Heart left ventricle (tissue), 13 donors: ENCODE results near the gene NKX2-1.

Experiments
- POLR2A ChIP-seq, 2 donors: fragments of 450-650 bp; IDR thresholded peaks; one replicate each; pipeline ENCODE4 v1.6.1; 2017; ENCODE audit warnings: antibody characterized with exemption in 2 of 2, mild to moderate bottlenecking in 2 of 2, moderate library complexity in 2 of 2
- TF ChIP-seq, protein P1 (sequence below), 12 donors: fragments of 200-600 bp; sonication (generic) in 4 of 12; IDR thresholded peaks; one replicate each; pipeline versions ENCODE4 v1.5.0 to v1.8.0; 2018 to 2022; ENCODE audit warnings: antibody characterized with exemption in 12 of 12, mild to moderate bottlenecking in 5 of 12
- donor health status: ischemic (EF 13 %, LVEDD 7.1; RV severe dilation, severe dysfunction).
- donor health status: DM: no; HTN: yes; CAD: no.
- donor health status: DM: no; HTN: no; CAD: no.
- donor health status: ischemic (EF 25% LVEDD 6.9; RV normal size, moderate dysfunction).
- donor health status: ischemic (EF 25% LVEDD 5.7; RV mildly dilated, moderate dysfunction).
- donor health status: ischemic (EF 35%, LVEDD 5.7; RV mildly dilated, moderate dysfunction).
- donor health status: nonischemic (EF 11% LVEDD 7.7; RV severe dilation, severe dysfunction).
- donor health status: DM: yes; HTN: yes; CAD: no.
- donor health status: PGD.
- donor health status: ischemic (EF 29% LVEDD 5.4; RV normal size, mild dysfunction).
- donor health status: nonischemic (EF 23%, LVEDD 6.1; RV moderate dilation, normal function).

DNA sequence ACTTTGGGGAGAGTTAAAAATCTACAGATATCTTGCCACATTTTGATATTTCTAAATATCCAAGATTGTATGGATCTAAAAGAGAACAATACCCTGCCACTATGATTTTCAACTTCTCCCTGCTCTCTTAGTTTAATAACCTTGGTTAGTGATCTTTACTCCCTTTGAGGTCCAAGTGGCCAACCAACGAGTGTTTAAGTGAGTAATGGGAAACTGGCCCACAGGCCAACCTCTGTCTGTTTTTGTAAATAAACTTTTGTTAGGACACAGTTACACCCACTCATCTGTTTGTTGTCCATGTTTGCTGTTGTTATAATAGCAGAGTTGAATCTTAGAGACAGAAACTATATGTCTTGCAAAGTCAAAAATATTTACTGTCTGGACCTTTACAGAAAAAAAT lies 30.9 kb upstream of the NKX2-1 start:
- TF ChIP-seq, protein P1, sequence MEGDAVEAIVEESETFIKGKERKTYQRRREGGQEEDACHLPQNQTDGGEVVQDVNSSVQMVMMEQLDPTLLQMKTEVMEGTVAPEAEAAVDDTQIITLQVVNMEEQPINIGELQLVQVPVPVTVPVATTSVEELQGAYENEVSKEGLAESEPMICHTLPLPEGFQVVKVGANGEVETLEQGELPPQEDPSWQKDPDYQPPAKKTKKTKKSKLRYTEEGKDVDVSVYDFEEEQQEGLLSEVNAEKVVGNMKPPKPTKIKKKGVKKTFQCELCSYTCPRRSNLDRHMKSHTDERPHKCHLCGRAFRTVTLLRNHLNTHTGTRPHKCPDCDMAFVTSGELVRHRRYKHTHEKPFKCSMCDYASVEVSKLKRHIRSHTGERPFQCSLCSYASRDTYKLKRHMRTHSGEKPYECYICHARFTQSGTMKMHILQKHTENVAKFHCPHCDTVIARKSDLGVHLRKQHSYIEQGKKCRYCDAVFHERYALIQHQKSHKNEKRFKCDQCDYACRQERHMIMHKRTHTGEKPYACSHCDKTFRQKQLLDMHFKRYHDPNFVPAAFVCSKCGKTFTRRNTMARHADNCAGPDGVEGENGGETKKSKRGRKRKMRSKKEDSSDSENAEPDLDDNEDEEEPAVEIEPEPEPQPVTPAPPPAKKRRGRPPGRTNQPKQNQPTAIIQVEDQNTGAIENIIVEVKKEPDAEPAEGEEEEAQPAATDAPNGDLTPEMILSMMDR (IDR thresholded peaks at IDR 0.05), result no peak
- TF ChIP-seq POLR2A (IDR thresholded peaks at IDR 0.05), result no peak
